AG08396 (cell line): Measurements from ENCODE around the gene LGSN.
A peak's percentile ranks its signal among the peaks of the same experiment; 100 is the strongest.
"Not testable (repeated sequence)": the region's sequence is repeated elsewhere in the genome, so short reads cannot be mapped to it uniquely, and the experiment has no call there.

Experiments used
- DNase-seq: peaks from one replicate; pipeline ENCODE4 v3.0.0; 2012; ENCODE audit warnings: low spot score, mixed read lengths

Gene LGSN

GRCh38 chr6:63305277-63305676 lies 14.5 kb downstream of the LGSN start:
- DNase-seq: no peak

- no peak for DNase-seq
Observed at GRCh38 chr6:63303476-63303875, 16.3 kb downstream of the LGSN start.

GRCh38 chr6:63299667-63300066 lies 20.1 kb downstream of the LGSN start:
- DNase-seq: no peak

- no peak for DNase-seq
Observed at GRCh38 chr6:63295553-63296194, 24.1 kb downstream of the LGSN start.

DNA sequence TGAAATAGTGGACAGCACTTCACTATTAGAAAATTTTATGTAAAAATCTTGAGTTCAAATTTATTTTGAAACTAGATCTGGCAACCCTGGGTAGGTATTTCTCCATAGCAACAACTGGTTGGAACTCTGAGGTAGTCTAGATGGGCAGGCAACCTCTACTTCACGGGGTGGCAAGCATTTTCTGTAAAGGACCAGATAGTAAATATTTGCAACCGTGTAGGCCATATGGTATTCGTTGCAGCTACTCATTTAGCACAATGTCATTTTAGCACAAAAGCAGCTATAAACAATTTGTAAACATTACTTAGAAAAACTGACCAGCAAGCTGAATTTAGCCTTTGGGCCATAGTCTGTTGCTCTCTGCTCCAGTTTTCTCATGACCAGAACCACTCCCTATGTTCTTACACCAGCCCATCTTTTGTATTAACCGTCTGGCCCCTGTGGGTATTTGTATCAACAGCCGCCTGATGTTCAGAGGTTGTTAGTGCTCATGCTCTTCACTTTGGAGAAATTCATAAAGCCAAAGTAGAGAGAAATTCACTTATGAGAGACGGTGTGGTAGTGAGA lies 29.2 kb downstream of the LGSN start:
- no peak for DNase-seq

DNA sequence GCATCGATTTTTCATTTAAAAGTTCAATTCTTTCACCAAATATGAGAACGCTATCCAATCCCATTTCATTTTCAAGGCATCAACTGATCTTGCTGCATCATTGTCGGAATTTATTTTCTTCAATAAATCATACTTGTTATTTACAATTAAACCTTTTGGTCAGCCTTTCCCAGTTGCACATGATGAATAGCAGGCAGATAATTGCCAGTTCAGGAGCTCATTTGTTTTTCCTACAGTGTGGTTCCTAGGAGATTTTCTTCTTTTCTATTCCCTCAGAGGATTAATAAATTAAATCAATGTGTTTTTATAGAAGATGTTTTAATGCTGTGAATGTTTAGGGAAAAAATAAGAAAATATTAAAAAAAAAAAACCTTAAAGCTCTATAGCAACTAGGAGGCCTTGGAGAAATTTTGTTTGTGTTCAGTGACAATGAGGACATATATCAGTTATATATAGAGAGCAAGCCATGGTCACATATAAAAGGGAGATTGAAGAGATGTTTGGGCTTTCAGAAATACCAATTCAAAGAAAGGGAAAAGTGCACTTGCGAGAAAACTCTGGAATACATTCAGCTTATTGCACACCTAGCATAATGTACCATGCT lies 30.4 kb downstream of the LGSN start:
- no peak for DNase-seq

DNA sequence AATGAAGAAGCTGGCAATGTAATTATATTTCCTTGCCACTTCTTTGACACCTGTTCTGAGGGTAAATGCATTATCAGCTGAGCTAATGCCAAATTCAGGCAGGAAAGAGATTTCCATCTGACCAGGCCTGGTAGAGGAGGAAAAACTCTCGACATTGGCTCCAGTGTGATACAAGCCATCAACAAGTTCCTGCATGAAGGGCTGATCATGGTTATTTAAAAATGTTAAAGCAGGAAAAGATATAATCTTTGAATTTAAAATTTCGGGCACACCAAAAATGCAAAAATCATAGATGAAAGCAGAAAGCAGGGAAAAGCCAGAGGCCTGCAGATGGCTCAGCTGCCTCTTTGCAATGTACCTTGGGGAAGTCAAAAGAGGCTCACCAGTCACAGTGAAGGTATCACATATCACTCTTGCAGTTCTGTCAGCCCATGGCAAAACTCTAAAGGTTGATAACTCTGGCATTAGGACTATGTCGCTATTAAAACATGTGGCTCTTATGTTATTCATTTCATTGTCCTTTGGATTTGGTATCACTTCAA lies 39.1 kb downstream of the LGSN start:
- DNase-seq: no peak

DNA sequence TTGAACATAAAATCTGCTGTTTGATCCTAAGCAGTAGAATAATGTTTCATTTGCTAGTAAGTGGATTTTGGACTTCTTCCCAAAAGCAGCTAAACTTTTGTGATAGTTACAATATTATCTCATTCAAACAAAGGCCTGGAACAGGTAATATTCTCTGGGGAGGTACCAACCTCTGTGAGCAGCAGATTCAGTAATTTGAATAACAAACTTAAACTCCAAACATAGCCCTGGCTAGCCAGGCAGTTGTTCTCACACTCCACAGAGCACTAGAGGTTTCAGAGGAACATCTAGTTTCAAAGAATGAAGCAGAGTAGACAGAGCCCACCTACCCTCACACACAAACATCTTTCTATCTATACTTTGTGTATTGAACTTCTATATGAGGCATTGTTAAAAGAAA lies 40.9 kb downstream of the LGSN start:
- no peak for DNase-seq

DNA sequence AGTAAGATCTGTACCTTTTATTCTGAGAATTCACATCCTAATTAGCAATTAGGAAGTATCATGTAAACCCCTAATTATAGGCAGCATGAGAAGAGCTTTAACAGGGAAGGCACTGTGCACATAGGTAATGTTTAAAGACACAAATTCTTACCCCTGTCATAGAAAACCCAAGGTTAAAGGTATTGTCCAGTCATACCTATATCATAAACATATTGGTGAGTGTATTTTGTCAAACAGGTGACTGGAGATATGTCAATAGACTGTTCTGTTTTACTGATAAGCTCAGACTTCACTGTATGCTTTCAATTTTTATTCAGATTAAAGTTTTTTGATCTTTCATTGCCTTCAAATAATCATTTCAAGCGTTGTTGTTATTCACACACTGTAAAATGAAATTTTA lies 43.8 kb downstream of the LGSN start:
- no peak for DNase-seq

GRCh38 chr6:63274795-63275430 lies 44.9 kb downstream of the LGSN start:
- DNase-seq: not testable (repeated sequence)

DNA sequence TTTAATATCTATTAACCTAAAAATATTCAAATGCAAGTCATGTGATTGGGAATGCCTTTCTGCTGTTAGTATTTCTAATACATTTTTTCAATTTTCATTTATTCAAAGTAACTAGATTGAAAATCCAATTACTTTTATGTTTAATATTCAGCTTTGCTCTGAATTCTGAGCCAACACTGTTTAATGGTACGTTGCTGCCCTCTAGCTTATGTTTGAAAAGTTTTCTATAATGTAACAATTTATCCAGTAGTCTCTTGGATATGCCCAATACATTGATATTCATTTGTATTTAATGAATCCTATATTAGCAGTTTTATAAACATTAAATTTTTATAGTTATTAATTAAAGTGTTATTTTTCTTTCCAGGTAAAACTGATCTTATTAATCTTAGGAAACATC lies 47.4 kb downstream of the LGSN start:
- DNase-seq: peak; percentile 28

DNA sequence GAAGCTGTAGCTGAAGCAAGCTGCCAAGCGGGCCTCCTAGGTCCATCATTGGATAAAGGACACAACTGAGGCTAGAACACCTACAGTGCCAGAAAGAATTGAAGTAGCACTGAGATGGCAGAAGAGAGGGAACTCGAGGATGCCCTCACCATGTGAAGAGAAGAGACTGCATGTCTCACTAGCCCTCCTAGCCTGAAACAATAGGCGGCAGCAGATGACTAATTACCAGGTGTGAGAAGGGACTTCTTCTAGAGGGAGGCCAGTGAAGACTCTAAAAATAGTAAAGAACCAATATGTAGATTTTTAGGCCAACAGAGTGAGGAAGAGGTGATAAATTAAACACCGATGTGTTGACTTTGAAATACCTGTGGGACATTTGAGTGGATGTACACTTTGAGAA lies 50.3 kb downstream of the LGSN start:
- DNase-seq: no peak

DNA sequence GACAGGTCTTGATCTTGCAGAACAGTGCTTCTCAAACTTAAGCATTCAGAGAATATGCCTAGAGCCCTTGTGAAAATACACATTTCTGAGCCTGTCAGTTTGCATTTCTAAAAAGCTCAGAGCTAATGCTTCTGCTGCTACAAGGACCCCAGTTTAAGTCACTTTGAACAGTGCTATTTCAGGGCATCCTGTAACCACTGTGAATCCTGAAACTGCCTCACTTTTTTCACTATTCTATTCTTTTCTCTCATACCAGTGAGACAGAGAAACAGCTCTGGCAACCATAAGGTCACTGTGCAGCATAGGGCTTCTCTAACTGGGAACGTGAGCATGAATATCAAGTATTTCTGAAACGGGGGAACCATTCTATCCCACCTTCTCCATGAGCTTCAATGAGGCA lies 51.2 kb downstream of the LGSN start:
- DNase-seq: no peak

GRCh38 chr6:63267828-63268227 lies 52.0 kb downstream of the LGSN start:
- DNase-seq: no peak

- no peak for DNase-seq
Observed at GRCh38 chr6:63267046-63267445, 52.7 kb downstream of the LGSN start.

GRCh38 chr6:63263444-63263843 lies 56.3 kb downstream of the LGSN start:
- no peak for DNase-seq

GRCh38 chr6:63261820-63262219 lies 58.0 kb downstream of the LGSN start:
- no peak for DNase-seq

GRCh38 chr6:63259153-63259552 lies 60.6 kb downstream of the LGSN start:
- no peak for DNase-seq

DNA sequence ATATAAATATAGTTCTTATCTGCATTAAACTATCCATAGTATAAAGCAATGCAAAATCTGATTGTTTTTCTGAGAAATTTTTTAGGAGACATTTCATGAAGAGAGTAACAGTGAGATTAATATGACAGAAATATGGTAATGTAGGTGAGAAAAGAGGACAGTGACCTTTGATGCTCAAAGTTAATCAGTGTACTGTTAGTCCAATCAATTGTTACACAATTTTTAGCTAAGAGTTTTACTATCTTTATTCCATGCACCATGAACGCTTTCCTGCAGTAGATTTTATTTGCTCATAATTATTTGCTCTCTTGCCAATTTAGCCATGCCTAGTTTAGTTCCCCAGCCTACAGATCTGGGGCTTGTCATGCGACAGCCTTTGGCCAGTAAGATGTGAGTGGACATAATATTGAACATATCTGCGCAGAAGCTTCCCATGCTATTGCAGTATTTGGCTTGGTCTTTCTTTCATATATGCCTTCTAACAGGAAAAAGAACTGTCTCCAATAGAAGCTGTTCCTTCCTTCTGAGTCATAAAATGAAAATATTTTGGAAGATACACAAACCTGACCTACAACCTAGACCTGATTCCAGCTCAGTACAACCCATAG lies 69.8 kb downstream of the LGSN start:
- no peak for DNase-seq

- DNase-seq: no peak
Observed at GRCh38 chr6:63246581-63246980, 73.2 kb downstream of the LGSN start.

DNA sequence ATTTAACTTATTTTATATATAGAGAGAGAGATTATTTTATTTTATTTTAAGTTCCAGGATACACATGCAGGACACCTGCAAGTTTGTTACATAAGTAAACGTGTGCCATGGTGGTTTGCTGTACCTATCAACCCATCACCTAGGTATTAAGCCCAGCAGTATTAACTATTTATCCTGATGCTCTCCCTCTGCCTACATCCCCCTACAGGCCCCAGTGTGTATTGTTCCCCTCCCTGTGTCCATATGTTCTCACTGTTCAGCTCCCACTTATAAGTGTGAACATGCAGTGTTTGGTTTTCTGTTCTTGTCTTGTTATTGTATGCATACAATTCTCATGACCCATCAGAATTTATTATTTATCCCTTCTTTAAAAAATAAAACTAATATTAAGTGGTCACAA lies 73.9 kb downstream of the LGSN start:
- DNase-seq: no peak

GRCh38 chr6:63245420-63245819 lies 74.4 kb downstream of the LGSN start:
- no peak for DNase-seq

- no peak for DNase-seq
Observed at GRCh38 chr6:63236398-63236817, 83.4 kb downstream of the LGSN start.
